ENCODE results near the gene EIF3L. TPM values are rescaled to one million over a fixed set of nuclear protein-coding genes. Genes with fewer than 3 reads are reported as not detected.

The EIF3L gene
- total and polyA plus RNA-seq, 9 of the 15 experiments (the other 6 are each of a cell fraction or from before 2014, with no cell fraction given), result 257 to 699 (median 368) TPM

GRCh38 chr22:37803639-37804351 lies 45.4 kb upstream of the EIF3L start (continued):
- no peak for TF ChIP-seq CBFA2T3 (IDR thresholded peaks at IDR 0.05)
- TF ChIP-seq KDM5B (IDR thresholded peaks at IDR 0.05; ENCODE audit: insufficient replicate concordance, low read depth, low read length), result no peak
- no peak for TF ChIP-seq UBTF (IDR thresholded peaks at IDR 0.05; ENCODE audit: borderline replicate concordance in 1 of 2, low read depth in 2 of 2, low read length in 2 of 2)
- TF ChIP-seq ZFX (CRISPR knock-in tag; IDR thresholded peaks at IDR 0.05), result 0 out of 2 replicates have a peak, but pooled peaks have one; percentile 9
- TF ChIP-seq, protein P1, sequence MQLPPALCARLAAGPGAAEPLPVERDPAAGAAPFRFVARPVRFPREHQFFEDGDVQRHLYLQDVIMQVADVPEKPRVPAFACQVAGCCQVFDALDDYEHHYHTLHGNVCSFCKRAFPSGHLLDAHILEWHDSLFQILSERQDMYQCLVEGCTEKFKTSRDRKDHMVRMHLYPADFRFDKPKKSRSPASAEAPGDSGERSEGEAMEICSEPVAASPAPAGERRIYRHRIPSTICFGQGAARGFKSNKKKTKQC (CRISPR knock-in tag; IDR thresholded peaks at IDR 0.05), result no peak
- TF ChIP-seq ZBED1 (IDR thresholded peaks at IDR 0.05), result 0 out of 2 replicates have a peak, but pooled peaks have one; percentile 6
- TF ChIP-seq HMG20A (CRISPR knock-in tag; conservative IDR thresholded peaks at IDR 0.05), result no peak
- TF ChIP-seq, protein P2, sequence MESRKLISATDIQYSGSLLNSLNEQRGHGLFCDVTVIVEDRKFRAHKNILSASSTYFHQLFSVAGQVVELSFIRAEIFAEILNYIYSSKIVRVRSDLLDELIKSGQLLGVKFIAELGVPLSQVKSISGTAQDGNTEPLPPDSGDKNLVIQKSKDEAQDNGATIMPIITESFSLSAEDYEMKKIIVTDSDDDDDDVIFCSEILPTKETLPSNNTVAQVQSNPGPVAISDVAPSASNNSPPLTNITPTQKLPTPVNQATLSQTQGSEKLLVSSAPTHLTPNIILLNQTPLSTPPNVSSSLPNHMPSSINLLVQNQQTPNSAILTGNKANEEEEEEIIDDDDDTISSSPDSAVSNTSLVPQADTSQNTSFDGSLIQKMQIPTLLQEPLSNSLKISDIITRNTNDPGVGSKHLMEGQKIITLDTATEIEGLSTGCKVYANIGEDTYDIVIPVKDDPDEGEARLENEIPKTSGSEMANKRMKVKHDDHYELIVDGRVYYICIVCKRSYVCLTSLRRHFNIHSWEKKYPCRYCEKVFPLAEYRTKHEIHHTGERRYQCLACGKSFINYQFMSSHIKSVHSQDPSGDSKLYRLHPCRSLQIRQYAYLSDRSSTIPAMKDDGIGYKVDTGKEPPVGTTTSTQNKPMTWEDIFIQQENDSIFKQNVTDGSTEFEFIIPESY (CRISPR knock-in tag; IDR thresholded peaks at IDR 0.05), result no peak
- no peak for TF ChIP-seq ZNF318 (IDR thresholded peaks at IDR 0.05; ENCODE audit: borderline replicate concordance in 1 of 2, low read depth in 1 of 2)
- no peak for TF ChIP-seq PCBP2 (IDR thresholded peaks at IDR 0.05; ENCODE audit: low read depth, low read length, poor library complexity, severe bottlenecking)
- TF ChIP-seq ZNF76 (CRISPR knock-in tag; IDR thresholded peaks at IDR 0.05; ENCODE audit: borderline replicate concordance), result no peak
- TF ChIP-seq LCOR (CRISPR knock-in tag; IDR thresholded peaks at IDR 0.05), result no peak
- no peak for TF ChIP-seq ARHGAP35 (IDR thresholded peaks at IDR 0.05; ENCODE audit: partially characterized antibody)
- no peak for TF ChIP-seq SNRNP70 (optimal IDR thresholded peaks at IDR 0.05; ENCODE audit: low read depth, low read length)

All from K562 (cell line).